Measurements from ENCODE around the gene BFAR. TPM values are rescaled to one million over a fixed set of nuclear protein-coding genes. Genes with fewer than 3 reads are reported as not detected.

BFAR gene
- polyA plus RNA-seq, 1 of the 3 experiments (the other 2 are of a cell fraction), result 48.3 TPM

- Histone ChIP-seq H3K4me3 (ENCODE audit: low read depth in 2 of 2, low read length in 1 of 2) (no peak overlapping the region), H3K79me2 (ENCODE audit: insufficient read depth) (peaks cover 55% of the 10 kb centered on the region), H3K4me2 (no peak overlapping the region), H2AFZ (ENCODE audit: low read depth) (no peak overlapping the region), H3K9me3 (no peaks in the 10 kb centered on the region), H3K36me3 (replicated peaks in 1 of 2; ENCODE audit: control insufficient read depth in 1 of 2, insufficient read depth in 2 of 2, low read length in 1 of 2) (peaks cover 47 to 62% of the 10 kb centered on the region in 2 experiments), H4K20me1 (ENCODE audit: insufficient read depth) (no peaks in the 10 kb centered on the region), H3K27me3 (ENCODE audit: insufficient read depth) (no peaks in the 10 kb centered on the region), H3K9me2 (no peaks in the 10 kb centered on the region), H3K4me1 (ENCODE audit: control insufficient read depth in 1 of 2, insufficient read depth in 2 of 2, low read depth in 1 of 2, low read length in 1 of 2) (no peaks in the 10 kb centered on the region), H3K27ac (ENCODE audit: low read depth in 2 of 2, low read length in 1 of 2) (no peak overlapping the region), H3F3A (replicated peaks; ENCODE audit: insufficient read depth) (peaks cover 10% of the 10 kb centered on the region), H3K9ac (no peak overlapping the region)
- no peak for DNase-seq
- ChIA-PET CTCF (no interaction called here), POLR2A (no interaction called here)
- WGBS (ENCODE audit: low lambda C conversion rate), result 96% methylated on average over 10 of the region's 10 CpGs
- no peak for TF ChIP-seq POLR2AphosphoS5 (IDR thresholded peaks at IDR 0.05; ENCODE audit: low read depth, low read length)
- TF ChIP-seq TCF12 (IDR thresholded peaks at IDR 0.05), result no peak
- TF ChIP-seq USF1 (IDR thresholded peaks at IDR 0.05; ENCODE audit: borderline replicate concordance, low read depth), result no peak
- TF ChIP-seq EZH2phosphoT487 (IDR thresholded peaks at IDR 0.05; ENCODE audit: borderline replicate concordance, low read depth), result no peak
Measured at GRCh38 chr16:14649816-14650215, 17.1 kb downstream of the BFAR start.

GRCh38 chr16:14650629-14651028 lies 17.9 kb downstream of the BFAR start:
- no peak overlapping the region for H3K4me2 ChIP-seq
- H3K79me2 ChIP-seq (ENCODE audit: insufficient read depth), result peaks cover 51% of the 10 kb centered on the region
- H3K4me1 ChIP-seq (ENCODE audit: control insufficient read depth in 1 of 2, insufficient read depth in 2 of 2, low read depth in 1 of 2, low read length in 1 of 2), result no peaks in the 10 kb centered on the region
- TF ChIP-seq TEAD4 (IDR thresholded peaks at IDR 0.05; ENCODE audit: borderline replicate concordance, insufficient read depth), result no peak
- no peaks in the 10 kb centered on the region for H3K9me2 ChIP-seq
- no peak overlapping the region for H3K9ac ChIP-seq
- H3K36me3 ChIP-seq (replicated peaks in 1 of 2; ENCODE audit: control insufficient read depth in 1 of 2, insufficient read depth in 2 of 2, low read length in 1 of 2), result peaks cover 41 to 56% of the 10 kb centered on the region in 2 experiments
- no peak overlapping the region for H3K4me3 ChIP-seq (ENCODE audit: low read depth in 2 of 2, low read length in 1 of 2)
- no peak for DNase-seq
- H3K9me3 ChIP-seq, result no peaks in the 10 kb centered on the region
- no peaks in the 10 kb centered on the region for H3K27me3 ChIP-seq (ENCODE audit: insufficient read depth)
- no peak overlapping the region for H3K27ac ChIP-seq (ENCODE audit: low read depth in 2 of 2, low read length in 1 of 2)
- no peaks in the 10 kb centered on the region for H4K20me1 ChIP-seq (ENCODE audit: insufficient read depth)
- H3F3A ChIP-seq (replicated peaks; ENCODE audit: insufficient read depth), result peaks cover 10% of the 10 kb centered on the region
- WGBS (ENCODE audit: low lambda C conversion rate), result 90% methylated on average over 6 of the region's 6 CpGs
- H2AFZ ChIP-seq (ENCODE audit: low read depth), result no peak overlapping the region
- POLR2A ChIA-PET, result no interaction called here
- CTCF ChIA-PET, result no interaction called here

- Histone ChIP-seq H4K20me1 (ENCODE audit: insufficient read depth) (no peaks in the 10 kb centered on the region), H3K79me2 (ENCODE audit: insufficient read depth) (peaks cover 31% of the 10 kb centered on the region), H3K9ac (no peak overlapping the region), H3K4me1 (ENCODE audit: control insufficient read depth in 1 of 2, insufficient read depth in 2 of 2, low read depth in 1 of 2, low read length in 1 of 2) (no peaks in the 10 kb centered on the region; a peak in 1 of 4 replicates), H3K9me3 (no peaks in the 10 kb centered on the region), H2AFZ (ENCODE audit: low read depth) (no peak overlapping the region), H3K4me2 (no peak overlapping the region), H3F3A (replicated peaks; ENCODE audit: insufficient read depth) (peaks cover 8% of the 10 kb centered on the region), H3K9me2 (no peaks in the 10 kb centered on the region), H3K36me3 (replicated peaks in 1 of 2; ENCODE audit: control insufficient read depth in 1 of 2, insufficient read depth in 2 of 2, low read length in 1 of 2) (peaks cover 38 to 61% of the 10 kb centered on the region in 2 experiments), H3K27ac (ENCODE audit: low read depth in 2 of 2, low read length in 1 of 2) (no peak overlapping the region), H3K4me3 (ENCODE audit: low read depth in 2 of 2, low read length in 1 of 2) (no peak overlapping the region), H3K27me3 (ENCODE audit: insufficient read depth) (no peaks in the 10 kb centered on the region)
- ChIA-PET POLR2A (no interaction called here), CTCF (no interaction called here)
- 92% methylated on average over 2 of the region's 2 CpGs for WGBS (ENCODE audit: low lambda C conversion rate)
- DNase-seq, result no peak
- TF ChIP-seq NFIC (IDR thresholded peaks at IDR 0.05; ENCODE audit: borderline replicate concordance) (no peak), USF2 (IDR thresholded peaks at IDR 0.05; ENCODE audit: borderline replicate concordance, low read depth, low read length) (no peak), GABPA (IDR thresholded peaks at IDR 0.05; ENCODE audit: low read depth) (no peak), REST (IDR thresholded peaks at IDR 0.05; ENCODE audit: low read depth, low read length) (no peak), ZBTB33 (IDR thresholded peaks at IDR 0.05; ENCODE audit: borderline replicate concordance, low read depth) (no peak), PBX3 (IDR thresholded peaks at IDR 0.05) (no peak)
Measured at GRCh38 chr16:14652726-14653125, 20.0 kb downstream of the BFAR start.
